CD4-positive, alpha-beta T cell (primary cell): ENCODE measurements around the gene SNTA1. TPM values are rescaled to one million over a fixed set of nuclear protein-coding genes. Genes with fewer than 3 reads are reported as not detected.

Experiments used
- ATAC-seq: fragments of 200-7000 bp; cut with Tn5 transposase; one replicate; pipeline ENCODE4 v1.10.0; 2022; ENCODE audit warnings: mild to moderate bottlenecking; ENCODE audit not compliant: poor library complexity
- CTCF ChIA-PET: fragments of 350-600 bp; sonication (Branson Sonifier 250); formaldehyde crosslinking; loops from one replicate; lab custom pipeline; 2021; ENCODE audit warnings: antibody characterized with exemption, inconsistent platforms; lab: Charles Lee
- POLR2A ChIA-PET: fragments of 350-600 bp; sonication (Branson Sonifier 250); formaldehyde crosslinking; loops from one replicate; lab custom pipeline; 2021; ENCODE audit warnings: antibody characterized with exemption, inconsistent platforms; lab: Charles Lee
- DNase-seq, 14 experiments: peaks; one replicate each; pipeline ENCODE4 v3.0.0-alpha.2; 2013 to 2020; ENCODE audit warnings: mixed read lengths in 2 of 14
- H3K27ac ChIP-seq, 2 donors: one replicate each; pipeline versions ENCODE4 v1.5.1 to v1.7.0; 2013; ENCODE audit warnings: low read length in 2 of 2, low read depth in 1 of 2, mild to moderate bottlenecking in 1 of 2
- H3K27me3 ChIP-seq, 2 experiments: 1 replicate in 1 of 2; 2 replicates in 1 of 2; pipeline versions ENCODE4 v1.6.1 to v1.7.0; 2013; ENCODE audit warnings: low read length in 2 of 2, control low read depth in 1 of 2, mild to moderate bottlenecking in 1 of 2, moderate library complexity in 1 of 2; ENCODE audit not compliant: insufficient read depth in 2 of 2, control insufficient read depth in 1 of 2
- H3K36me3 ChIP-seq: one replicate; pipeline ENCODE4 v1.6.1; 2013; ENCODE audit warnings: low read length, control low read depth; ENCODE audit not compliant: insufficient read depth
- H3K4me1 ChIP-seq: one replicate; pipeline ENCODE4 v1.6.1; 2013; ENCODE audit warnings: low read length, control low read depth; ENCODE audit not compliant: insufficient read depth
- H3K4me3 ChIP-seq: one replicate; pipeline ENCODE4 v1.5.1; 2013; ENCODE audit warnings: mild to moderate bottlenecking, low read length, moderate library complexity
- H3K9me3 ChIP-seq, 2 experiments: 1 replicate in 1 of 2; 2 replicates in 1 of 2; pipeline versions ENCODE4 v1.6.1 to v1.7.0; 2013; ENCODE audit warnings: low read length in 2 of 2, mild to moderate bottlenecking in 2 of 2, control low read depth in 1 of 2, moderate library complexity in 1 of 2; ENCODE audit not compliant: control insufficient read depth in 1 of 2, insufficient read depth in 1 of 2
- H3K27ac Mint-ChIP-seq: one replicate; pipeline ENCODE4 v1.8.0; 2020; ENCODE audit warnings: mixed read lengths
- H3K27me3 Mint-ChIP-seq: one replicate; pipeline ENCODE4 v1.8.0; 2021; ENCODE audit warnings: mixed read lengths
- H3K36me3 Mint-ChIP-seq: one replicate; pipeline ENCODE4 v1.8.0; 2021; ENCODE audit warnings: low read depth, mixed read lengths
- H3K4me1 Mint-ChIP-seq: one replicate; pipeline ENCODE4 v1.8.0; 2021; ENCODE audit warnings: low read depth, mixed read lengths
- H3K4me3 Mint-ChIP-seq: one replicate; pipeline ENCODE4 v1.8.0; 2020; ENCODE audit warnings: mild to moderate bottlenecking, mixed read lengths
- H3K9me3 Mint-ChIP-seq: one replicate; pipeline ENCODE4 v1.8.0; 2020; ENCODE audit warnings: mixed read lengths
- intact Hi-C, 2 experiments: fragments of 100-400 bp; cut with DNase I in 1 of 2; cut with micrococcal nuclease in 1 of 2; formaldehyde crosslinking; loops; one replicate each; pipeline versions ENCODE4 v1.15.1 to v1.9.0; 2023 to 2025; cut with DNase I, micrococcal nuclease
- total RNA-seq, 174 experiments: library from RNA in 2 of 174; stranded (reverse) in 2 of 174; gene quantifications; one replicate each; pipeline ENCODE4 v1.2.3 and lab custom pipeline; 2021 to 2026
- TF ChIP-seq, protein P1 (sequence below): fragments of 200-600 bp; IDR thresholded peaks from one replicate; pipeline ENCODE4 v1.8.0; 2022; ENCODE audit warnings: antibody characterized with exemption, mild to moderate bottlenecking

SNTA1 gene
- total RNA-seq, 2 experiments from 2014 or later = 5.0 to 5.2 TPM

GRCh38 chr20:33472868-33473435 lies 29.4 kb upstream of the SNTA1 start:
- ATAC-seq (no peak), DNase-seq (no peak)
- ChIA-PET POLR2A (no interaction called here), CTCF (interaction anchor here (1.8 kb wide), 1 partner anchor 195 kb away, joined by 7 read pairs; no protein-coding TSS in a partner anchor)
- TF ChIP-seq, protein P1, sequence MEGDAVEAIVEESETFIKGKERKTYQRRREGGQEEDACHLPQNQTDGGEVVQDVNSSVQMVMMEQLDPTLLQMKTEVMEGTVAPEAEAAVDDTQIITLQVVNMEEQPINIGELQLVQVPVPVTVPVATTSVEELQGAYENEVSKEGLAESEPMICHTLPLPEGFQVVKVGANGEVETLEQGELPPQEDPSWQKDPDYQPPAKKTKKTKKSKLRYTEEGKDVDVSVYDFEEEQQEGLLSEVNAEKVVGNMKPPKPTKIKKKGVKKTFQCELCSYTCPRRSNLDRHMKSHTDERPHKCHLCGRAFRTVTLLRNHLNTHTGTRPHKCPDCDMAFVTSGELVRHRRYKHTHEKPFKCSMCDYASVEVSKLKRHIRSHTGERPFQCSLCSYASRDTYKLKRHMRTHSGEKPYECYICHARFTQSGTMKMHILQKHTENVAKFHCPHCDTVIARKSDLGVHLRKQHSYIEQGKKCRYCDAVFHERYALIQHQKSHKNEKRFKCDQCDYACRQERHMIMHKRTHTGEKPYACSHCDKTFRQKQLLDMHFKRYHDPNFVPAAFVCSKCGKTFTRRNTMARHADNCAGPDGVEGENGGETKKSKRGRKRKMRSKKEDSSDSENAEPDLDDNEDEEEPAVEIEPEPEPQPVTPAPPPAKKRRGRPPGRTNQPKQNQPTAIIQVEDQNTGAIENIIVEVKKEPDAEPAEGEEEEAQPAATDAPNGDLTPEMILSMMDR = no peak
- intact Hi-C loops = no loop called here
- Mint-ChIP-seq H3K27ac (no peak overlapping the region), H3K4me3 (no peak overlapping the region), H3K36me3 (no peaks in the 10 kb centered on the region), H3K9me3 (no peaks in the 10 kb centered on the region), H3K4me1 (no peaks in the 10 kb centered on the region), H3K27me3 (no peaks in the 10 kb centered on the region)
- Histone ChIP-seq H3K27me3 (no peaks in the 10 kb centered on the region), H3K4me3 (no peak overlapping the region), H3K4me1 (no peaks in the 10 kb centered on the region), H3K27ac (no peak overlapping the region), H3K9me3 (no peaks in the 10 kb centered on the region), H3K36me3 (no peaks in the 10 kb centered on the region)

GRCh38 chr20:33470866-33471265 lies 27.3 kb upstream of the SNTA1 start:
- Mint-ChIP-seq H3K27ac (no peak overlapping the region), H3K4me1 (no peaks in the 10 kb centered on the region), H3K36me3 (no peaks in the 10 kb centered on the region), H3K4me3 (no peak overlapping the region), H3K27me3 (no peaks in the 10 kb centered on the region), H3K9me3 (no peaks in the 10 kb centered on the region)
- no peak for DNase-seq
- no peaks in the 10 kb centered on the region for H3K4me1 ChIP-seq
- H3K27me3 ChIP-seq = no peaks in the 10 kb centered on the region
- POLR2A ChIA-PET = no interaction called here
- CTCF ChIA-PET = no interaction called here
- H3K9me3 ChIP-seq = no peaks in the 10 kb centered on the region
- intact Hi-C loops = no loop called here
- TF ChIP-seq, protein P1 = no peak
- H3K4me3 ChIP-seq = no peak overlapping the region
- no peak overlapping the region for H3K27ac ChIP-seq
- H3K36me3 ChIP-seq = no peaks in the 10 kb centered on the region
- ATAC-seq = no peak

- Histone ChIP-seq H3K4me3 (no peak overlapping the region), H3K9me3 (no peaks in the 10 kb centered on the region), H3K4me1 (no peaks in the 10 kb centered on the region), H3K27me3 (no peaks in the 10 kb centered on the region), H3K36me3 (no peaks in the 10 kb centered on the region), H3K27ac (no peak overlapping the region)
- ChIA-PET CTCF (interaction anchor here (1.1 kb wide), 1 partner anchor 196 kb away, joined by 3 read pairs; the partner anchor contains the start of gene ACTL10), POLR2A (no interaction called here)
- intact Hi-C loops = no loop called here
- no peaks in the 10 kb centered on the region for H3K27me3 Mint-ChIP-seq
- H3K9me3 Mint-ChIP-seq = no peaks in the 10 kb centered on the region
- H3K27ac Mint-ChIP-seq = no peak overlapping the region
- no peak overlapping the region for H3K4me3 Mint-ChIP-seq
- H3K4me1 Mint-ChIP-seq = no peaks in the 10 kb centered on the region
- no peak for ATAC-seq
- DNase-seq = no peak
- H3K36me3 Mint-ChIP-seq = no peaks in the 10 kb centered on the region
- TF ChIP-seq, protein P1 = no peak
Observed at GRCh38 chr20:33470457-33470856, 26.9 kb upstream of the SNTA1 start.
